Vagina (tissue), 2 donors: ENCODE results near the gene NTRK3.

Experiments
- CTCF ChIP-seq, 3 experiments: fragments of 450-650 bp in 2 of 3; fragments of 200-600 bp in 1 of 3; sonication (generic) in 1 of 3; IDR thresholded peaks; one replicate each; pipeline ENCODE4 v1.5.1; 2017 to 2019; ENCODE audit warnings: antibody characterized with exemption in 3 of 3, mild to moderate bottlenecking in 2 of 3, moderate library complexity in 2 of 3
- POLR2A ChIP-seq, 2 donors: fragments of 450-650 bp; IDR thresholded peaks; one replicate each; pipeline ENCODE4 v1.6.1; 2017; ENCODE audit warnings: antibody characterized with exemption in 2 of 2, mild to moderate bottlenecking in 2 of 2, moderate library complexity in 2 of 2
- POLR2AphosphoS5 ChIP-seq, 2 donors: sonication (generic); formaldehyde crosslinking; IDR thresholded peaks; one replicate each; pipeline ENCODE4 v1.9.0; 2017; ENCODE audit warnings: antibody characterized with exemption in 2 of 2, mild to moderate bottlenecking in 2 of 2, low read depth in 1 of 2; ENCODE audit not compliant: insufficient read depth in 1 of 2

GRCh38 chr15:88012233-88012632 is 244.3 kb downstream of the NTRK3 start:
- TF ChIP-seq CTCF (IDR thresholded peaks at IDR 0.05) (no peak), POLR2AphosphoS5 (IDR thresholded peaks at IDR 0.05; ENCODE audit: insufficient read depth in 1 of 2, low read depth in 1 of 2) (no peak), POLR2A (IDR thresholded peaks at IDR 0.05) (no peak)
